Measurements from ENCODE around the gene CEP85L.

Gene CEP85L

GRCh38 chr6:118562959-118563358 is 88.4 kb downstream of the CEP85L start:
- Histone ChIP-seq H3K9ac (ENCODE audit: low read depth, low read length) (no peak overlapping the region), H3K36me3 (ENCODE audit: insufficient read depth, low read length) (peaks cover 20% of the 10 kb centered on the region), H2AFZ (ENCODE audit: low read depth, low read length) (no peak overlapping the region), H3K27ac (ENCODE audit: low read length) (no peak overlapping the region), H3K4me1 (ENCODE audit: insufficient read depth, low read length) (peaks cover 25% of the 10 kb centered on the region), H3K27me3 (ENCODE audit: insufficient read depth, low read length, poor library complexity) (no peaks in the 10 kb centered on the region), H3K79me2 (ENCODE audit: insufficient read depth, low read length) (peaks cover 32% of the 10 kb centered on the region), H4K20me1 (ENCODE audit: insufficient read depth, low read length) (peaks cover 6% of the 10 kb centered on the region), H3K9me3 (ENCODE audit: insufficient read depth, low read length, severe bottlenecking) (no peaks in the 10 kb centered on the region), H3K4me2 (ENCODE audit: insufficient read depth, low read length) (no peak overlapping the region), H3K4me3 (ENCODE audit: low read depth in 1 of 2, low read length in 2 of 2) (no peak overlapping the region)
- TF ChIP-seq CTCF (IDR thresholded peaks at IDR 0.05; ENCODE audit: borderline replicate concordance, extremely low read depth, low read length, poor library complexity, severe bottlenecking) (no peak), EZH2 (IDR thresholded peaks at IDR 0.05; ENCODE audit: borderline replicate concordance, low read depth, low read length, severe bottlenecking) (no peak)
- DNase-seq (no peak), ATAC-seq (ENCODE audit: insufficient read depth, low read depth) (no peak)

- Histone ChIP-seq H3K27ac (ENCODE audit: low read length) (no peak overlapping the region), H3K36me3 (ENCODE audit: insufficient read depth, low read length) (peaks cover 27% of the 10 kb centered on the region), H3K4me2 (ENCODE audit: insufficient read depth, low read length) (no peak overlapping the region), H3K4me1 (ENCODE audit: insufficient read depth, low read length) (peaks cover 27% of the 10 kb centered on the region), H3K9me3 (ENCODE audit: insufficient read depth, low read length, severe bottlenecking) (no peaks in the 10 kb centered on the region), H2AFZ (ENCODE audit: low read depth, low read length) (no peak overlapping the region), H3K79me2 (ENCODE audit: insufficient read depth, low read length) (peaks cover 35% of the 10 kb centered on the region), H4K20me1 (ENCODE audit: insufficient read depth, low read length) (peaks cover 6% of the 10 kb centered on the region), H3K27me3 (ENCODE audit: insufficient read depth, low read length, poor library complexity) (no peaks in the 10 kb centered on the region), H3K9ac (ENCODE audit: low read depth, low read length) (no peak overlapping the region), H3K4me3 (ENCODE audit: low read depth in 1 of 2, low read length in 2 of 2) (no peak overlapping the region)
- ATAC-seq (ENCODE audit: insufficient read depth, low read depth) (no peak), DNase-seq (no peak)
- TF ChIP-seq CTCF (IDR thresholded peaks at IDR 0.05; ENCODE audit: borderline replicate concordance, extremely low read depth, low read length, poor library complexity, severe bottlenecking) (no peak), EZH2 (IDR thresholded peaks at IDR 0.05; ENCODE audit: borderline replicate concordance, low read depth, low read length, severe bottlenecking) (no peak)
Observed at GRCh38 chr6:118562248-118562647, 89.1 kb downstream of the CEP85L start.

- Histone ChIP-seq H3K79me2 (ENCODE audit: insufficient read depth, low read length) (peaks cover 36% of the 10 kb centered on the region), H3K9ac (ENCODE audit: low read depth, low read length) (0 out of 2 replicates have a peak overlapping the region, but pooled peaks have one; percentile 37)
Observed at GRCh38 chr6:118559659-118560058, 91.7 kb downstream of the CEP85L start.

More at GRCh38 chr6:118559659-118560058, 91.7 kb downstream of the CEP85L start:
- Histone ChIP-seq H3K36me3 (ENCODE audit: insufficient read depth, low read length) (peaks cover 19% of the 10 kb centered on the region), H3K27me3 (ENCODE audit: insufficient read depth, low read length, poor library complexity) (no peaks in the 10 kb centered on the region), H3K4me3 (ENCODE audit: low read depth in 1 of 2, low read length in 2 of 2) (no peak overlapping the region), H3K4me1 (ENCODE audit: insufficient read depth, low read length) (peaks cover 27% of the 10 kb centered on the region), H3K27ac (ENCODE audit: low read length) (peak overlapping the region; percentile 86), H2AFZ (ENCODE audit: low read depth, low read length) (no peak overlapping the region), H4K20me1 (ENCODE audit: insufficient read depth, low read length) (peaks cover 3% of the 10 kb centered on the region), H3K4me2 (ENCODE audit: insufficient read depth, low read length) (no peak overlapping the region), H3K9me3 (ENCODE audit: insufficient read depth, low read length, severe bottlenecking) (no peaks in the 10 kb centered on the region)
- no peak for ATAC-seq (ENCODE audit: insufficient read depth, low read depth)
- DNase-seq, result no peak
- no peak for TF ChIP-seq EZH2 (IDR thresholded peaks at IDR 0.05; ENCODE audit: borderline replicate concordance, low read depth, low read length, severe bottlenecking)
- TF ChIP-seq CTCF (IDR thresholded peaks at IDR 0.05; ENCODE audit: borderline replicate concordance, extremely low read depth, low read length, poor library complexity, severe bottlenecking), result no peak
